ENCODE results near the gene IL18. TPM values are rescaled to one million over a fixed set of nuclear protein-coding genes. Genes with fewer than 3 reads are reported as not detected.
"Not testable (repeated sequence)": the region's sequence is repeated elsewhere in the genome, so short reads cannot be mapped to it uniquely, and the experiment has no call there.

Gene IL18
- total RNA-seq, 1 experiment from 2014 or later = not detected

- DNase-seq (ENCODE audit: low read depth) = no peak
These were observed 41.8 kb downstream of the IL18 start for GRCh38 chr11:112121981-112122615.

DNA sequence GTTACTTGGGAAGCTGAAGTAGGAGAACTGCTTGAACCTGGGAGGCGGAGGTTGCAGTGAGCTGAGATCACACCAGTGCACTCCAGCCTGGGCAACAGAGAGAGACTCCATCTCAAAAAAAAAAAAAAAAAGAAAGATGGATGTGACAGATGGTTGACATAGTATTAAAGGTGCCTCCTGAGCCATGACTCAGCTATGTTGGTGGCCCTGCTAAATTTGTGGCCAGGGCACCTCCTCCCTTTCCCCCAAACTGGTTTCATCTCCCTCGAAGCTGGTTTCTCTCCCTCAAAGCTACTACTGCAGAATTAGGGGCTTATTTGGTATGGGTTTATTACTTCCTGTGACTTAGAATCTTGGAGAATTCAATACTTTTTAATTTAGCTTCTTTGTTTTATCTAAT, 45.7 kb downstream of the IL18 start:
- DNase-seq (ENCODE audit: low read depth) = no peak

GRCh38 chr11:112115386-112115785, 48.5 kb downstream of the IL18 start:
- no peak for DNase-seq (ENCODE audit: low read depth)

- DNase-seq (ENCODE audit: low read depth) = no peak
These were observed 49.4 kb downstream of the IL18 start for GRCh38 chr11:112114460-112114859.

DNA sequence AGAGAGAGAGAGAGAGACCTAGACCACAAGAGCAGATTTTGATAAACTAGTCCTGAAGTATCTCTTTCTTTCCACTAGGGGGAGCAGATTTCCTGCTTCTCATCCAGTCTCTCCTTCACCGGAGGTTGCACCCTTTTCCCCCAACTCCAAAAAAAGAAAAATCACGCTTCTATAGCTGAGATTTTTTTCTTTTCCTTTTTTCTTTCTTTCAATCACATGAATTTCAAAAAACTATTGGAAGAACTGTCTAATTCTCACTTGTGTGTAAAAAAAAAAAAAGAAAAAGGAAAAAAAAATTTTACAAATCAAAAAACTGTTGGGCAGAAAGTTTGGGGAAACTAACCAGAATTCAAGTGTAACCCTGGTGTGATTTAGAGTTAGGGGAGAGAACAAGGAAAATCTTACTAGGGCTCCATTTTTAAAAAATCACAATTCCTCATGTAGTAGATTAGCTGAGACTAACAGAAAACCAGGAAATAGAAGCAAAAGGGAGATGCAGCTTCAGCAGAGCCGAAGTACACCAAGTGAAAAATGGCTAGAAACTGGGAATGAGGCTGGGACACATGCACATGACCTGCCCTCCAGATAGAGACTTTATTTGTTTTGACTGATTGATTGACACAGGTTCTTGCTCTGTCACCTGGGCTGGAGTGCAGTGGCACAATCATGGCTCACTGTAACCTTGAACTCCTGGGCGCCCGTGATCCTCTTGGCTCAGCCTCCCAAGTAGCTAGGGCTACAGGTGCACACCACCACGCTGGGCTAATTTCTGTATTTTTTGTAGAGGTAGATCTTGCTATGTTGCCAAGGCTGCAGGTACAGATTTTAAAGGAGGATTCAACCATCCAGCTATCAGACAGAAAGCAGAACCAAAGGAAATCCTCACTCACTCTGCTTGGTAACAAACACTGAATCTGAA, 50.1 kb downstream of the IL18 start:
- DNase-seq (ENCODE audit: low read depth) = peak; percentile 71

DNA sequence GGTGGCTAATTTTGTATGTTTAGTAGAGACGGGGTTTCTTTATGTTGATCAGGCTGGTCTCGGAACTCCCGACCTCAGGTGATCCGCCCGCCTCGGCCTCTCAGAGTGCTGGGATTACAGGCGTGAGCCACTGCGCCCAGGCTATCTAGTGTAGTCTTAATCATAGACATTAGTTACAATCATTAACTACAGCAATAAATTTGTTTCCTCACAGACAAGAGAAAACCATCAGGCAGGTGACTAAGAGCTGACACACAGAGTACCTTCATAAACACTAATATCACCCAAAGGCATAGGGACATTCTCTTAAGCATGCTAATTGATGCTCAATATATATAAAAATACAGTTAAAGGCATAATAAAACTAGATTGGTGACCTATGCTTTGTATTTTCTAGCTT, 57.8 kb downstream of the IL18 start:
- DNase-seq (ENCODE audit: low read depth) = no peak

- no peak for DNase-seq (ENCODE audit: low read depth)
These were observed 60.4 kb downstream of the IL18 start for GRCh38 chr11:112103446-112103845.

DNA sequence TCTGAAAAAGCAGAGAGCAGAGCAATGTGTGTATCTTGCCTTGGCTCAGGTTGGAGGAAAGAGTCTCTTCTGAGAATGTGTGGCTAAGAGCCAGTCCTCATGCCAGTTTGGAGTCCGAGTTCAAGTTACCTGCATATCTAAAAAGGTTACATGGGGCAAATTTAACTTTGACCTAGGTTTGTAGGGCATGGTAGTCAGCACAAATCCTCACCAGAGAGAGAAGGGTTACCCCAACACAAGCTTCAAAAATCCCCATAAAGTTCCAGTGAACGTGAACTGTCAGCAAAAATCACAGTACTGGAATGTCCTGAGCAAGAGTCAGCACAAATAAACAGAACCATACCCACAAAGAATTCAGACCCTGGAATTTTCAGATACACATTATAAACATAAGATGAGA, 63.4 kb downstream of the IL18 start:
- no peak for DNase-seq (ENCODE audit: low read depth)

DNA sequence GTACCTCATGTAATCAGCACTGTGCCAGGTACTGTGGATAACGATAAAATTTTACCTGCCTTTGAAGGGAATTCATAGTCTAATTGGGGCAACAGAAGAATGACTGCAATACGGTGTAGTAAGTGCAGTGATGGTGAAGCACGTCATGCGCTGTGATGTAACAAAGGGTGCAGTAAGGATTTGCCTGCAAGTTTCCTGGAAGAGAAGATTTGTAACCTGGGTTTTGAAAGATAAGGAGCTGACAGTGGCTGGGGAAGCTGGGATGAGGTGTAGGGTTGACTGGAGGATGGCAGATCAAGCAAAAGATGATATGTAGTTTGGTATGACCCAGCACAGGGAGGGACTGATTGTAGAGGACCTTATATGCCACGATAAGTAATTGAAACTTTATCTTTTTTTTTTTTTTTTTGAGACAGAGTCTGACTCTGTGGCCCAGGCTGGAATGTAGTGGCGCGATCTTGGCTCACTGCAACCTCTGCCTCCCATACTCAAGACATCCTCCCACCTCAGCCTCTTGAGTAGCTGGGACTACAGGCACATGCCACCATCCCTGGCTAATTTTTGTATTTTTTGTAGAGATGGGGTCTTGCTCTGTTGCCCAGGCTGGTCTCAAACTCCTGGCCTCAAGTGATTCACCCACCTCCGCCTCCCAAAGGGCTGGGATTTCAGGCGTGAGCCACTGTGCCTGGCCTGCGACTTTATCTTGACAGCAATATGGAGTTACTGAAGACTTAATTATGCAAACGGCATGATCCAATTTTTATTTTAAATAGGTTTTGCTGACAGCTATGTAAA, 66.0 kb downstream of the IL18 start:
- DNase-seq (ENCODE audit: low read depth) = no peak

DNA sequence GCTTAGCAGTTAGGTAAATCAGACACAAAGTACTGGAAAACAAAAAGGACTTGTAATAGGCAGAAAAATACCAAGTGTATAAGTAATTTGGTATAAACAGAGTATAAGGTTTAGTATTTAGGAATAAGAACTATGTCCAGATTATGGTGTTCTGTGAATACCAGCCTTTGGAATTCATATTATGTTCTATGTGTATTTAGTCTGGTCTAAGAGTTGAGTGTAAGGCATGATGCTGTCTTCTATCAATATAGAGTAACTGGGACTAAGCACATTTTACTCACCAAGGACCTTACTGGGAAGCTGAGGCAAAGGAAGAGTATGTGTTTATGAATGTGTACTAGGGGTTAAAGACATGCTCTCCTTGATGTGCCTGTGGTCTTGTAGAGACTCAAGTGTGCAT, 67.7 kb downstream of the IL18 start:
- DNase-seq (ENCODE audit: low read depth) = no peak

DNA sequence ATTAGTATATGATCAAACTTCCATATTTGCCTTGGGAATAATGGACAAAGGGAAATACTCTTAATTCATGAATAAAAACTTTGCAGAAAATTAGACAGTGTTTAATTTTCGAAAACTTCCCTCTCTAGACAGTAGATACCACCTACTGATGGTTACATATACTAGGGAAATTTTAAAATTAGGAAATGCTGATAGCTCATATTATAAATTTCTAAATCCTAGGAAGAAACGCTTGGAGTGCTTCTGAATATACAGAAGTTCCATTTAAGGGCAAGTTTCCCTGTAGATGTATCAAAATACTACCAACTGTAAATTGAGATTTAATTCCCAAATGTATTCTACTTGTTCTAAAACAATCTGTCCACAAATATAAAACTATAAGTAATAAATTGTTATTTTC, 68.6 kb downstream of the IL18 start:
- DNase-seq (ENCODE audit: low read depth) = not testable (repeated sequence)

Other genes starting within 250 kb of the IL18 start
- gene C11orf52, start 245.2 kb downstream of the IL18 start, total RNA-seq (2014; rRNA removed; shearing (Covaris generic)) = not detected in 2 replicates
- gene DIXDC1, start 226.8 kb downstream of the IL18 start, total RNA-seq (2014; rRNA removed; shearing (Covaris generic)) = 15.0 and 17.8 TPM in 2 replicates
- gene DLAT, start 138.7 kb downstream of the IL18 start, total RNA-seq (2014; rRNA removed; shearing (Covaris generic)) = 55.1 and 72.1 TPM in 2 replicates
- gene PIH1D2, start 90.1 kb downstream of the IL18 start, total RNA-seq (2014; rRNA removed; shearing (Covaris generic)) = 5.9 and 6.4 TPM in 2 replicates
- 20.9 and 22.5 TPM in 2 replicates for gene NKAPD1, start 89.8 kb downstream of the IL18 start, total RNA-seq (2014; rRNA removed; shearing (Covaris generic))
- gene TIMM8B, start 77.3 kb downstream of the IL18 start, total RNA-seq (2014; rRNA removed; shearing (Covaris generic)) = 116 and 120 TPM in 2 replicates
- gene SDHD, start 77.2 kb downstream of the IL18 start, total RNA-seq (2014; rRNA removed; shearing (Covaris generic)) = 275 and 281 TPM in 2 replicates
- gene TEX12, start 3.3 kb upstream of the IL18 start, total RNA-seq (2014; rRNA removed; shearing (Covaris generic)) = 0.29 and 0.48 TPM in 2 replicates
- gene BCO2, start 11.4 kb upstream of the IL18 start, total RNA-seq (2014; rRNA removed; shearing (Covaris generic)) = 0.10 and 0.24 TPM in 2 replicates
- gene PTS, start 62.3 kb upstream of the IL18 start, total RNA-seq (2014; rRNA removed; shearing (Covaris generic)) = 78.1 and 80.6 TPM in 2 replicates
- gene PLET1, start 96.8 kb upstream of the IL18 start, total RNA-seq (2014; rRNA removed; shearing (Covaris generic)) = not detected in 2 replicates